ENCODE measurements around the gene SDCBP2. TPM values are rescaled to one million over a fixed set of nuclear protein-coding genes. Genes with fewer than 3 reads are reported as not detected.
A peak's percentile ranks its signal among the peaks of the same experiment; 100 is the strongest.

SDCBP2 gene
- total RNA-seq = 10.9 TPM
- long read RNA-seq, transcript SDCBP2-202 (9 exons, 1,519 nt) = major isoform, 11 of 25 reads
- long read RNA-seq, partial matches to known transcripts = 3 of 25 reads
- long read RNA-seq, other reads (novel, unspliced or antisense) = 8 of 25 reads

- peaks cover 65% of the 10 kb centered on the region for H3K4me1 ChIP-seq
- peak; percentile 53 for ATAC-seq
- TF ChIP-seq CTCF (IDR thresholded peaks at IDR 0.05) = no peak
Observed at GRCh38 chr20:1328680-1329330, at the start of gene SDCBP2. SDCBP2 (minus strand) TSS chr20:1329139; CDS start chr20:1320416, 8,723 bp downstream.

GRCh38 chr20:1378735-1379125 is 49.8 kb upstream of the SDCBP2 start:
- Histone ChIP-seq H3K36me3 (peaks cover 16% of the 10 kb centered on the region), H3K9me3 (no peaks in the 10 kb centered on the region), H3K4me1 (peaks cover 97% of the 10 kb centered on the region), H3K27ac (no peak overlapping the region), H3K4me3 (no peak overlapping the region), H3K27me3 (no peaks in the 10 kb centered on the region)
- intact Hi-C loops (cut with DNase I) = no loop called here
- DNase-seq = no peak
- no peak for ATAC-seq
- no peak for TF ChIP-seq CTCF (IDR thresholded peaks at IDR 0.05)

More at GRCh38 chr20:1328680-1329330, at the start of gene SDCBP2:
- Histone ChIP-seq H3K36me3 (peaks cover 5% of the 10 kb centered on the region), H3K9me3 (no peaks in the 10 kb centered on the region), H3K27ac (peak within 1 kb of the TSS; percentile 100), H3K4me3 (no peak within 1 kb of the TSS), H3K27me3 (no peaks in the 10 kb centered on the region)
- intact Hi-C loops (cut with DNase I) = no loop called here
- DNase-seq = peak; percentile 77

GRCh38 chr20:1377984-1378734 is 49.2 kb upstream of the SDCBP2 start:
- peaks cover 20% of the 10 kb centered on the region for H3K36me3 ChIP-seq
- H3K4me1 ChIP-seq = peaks cover 96% of the 10 kb centered on the region
- no peak overlapping the region for H3K27ac ChIP-seq
- no peak overlapping the region for H3K4me3 ChIP-seq
- TF ChIP-seq CTCF (IDR thresholded peaks at IDR 0.05) = no peak
- intact Hi-C loops (cut with DNase I) = no loop called here
- no peaks in the 10 kb centered on the region for H3K27me3 ChIP-seq
- ATAC-seq = no peak
- DNase-seq = no peak
- no peaks in the 10 kb centered on the region for H3K9me3 ChIP-seq

- Histone ChIP-seq H3K36me3 (peaks cover 25% of the 10 kb centered on the region), H3K4me1 (peaks cover 89% of the 10 kb centered on the region), H3K27ac (no peak overlapping the region), H3K9me3 (no peaks in the 10 kb centered on the region), H3K4me3 (no peak overlapping the region), H3K27me3 (no peaks in the 10 kb centered on the region)
- DNase-seq = no peak
- no peak for TF ChIP-seq CTCF (IDR thresholded peaks at IDR 0.05)
- ATAC-seq = no peak
- intact Hi-C loops (cut with DNase I) = no loop called here
Observed at GRCh38 chr20:1377341-1377871, 48.5 kb upstream of the SDCBP2 start.

GRCh38 chr20:1376408-1377270 is 47.7 kb upstream of the SDCBP2 start:
- H3K4me1 ChIP-seq = peaks cover 85% of the 10 kb centered on the region
- intact Hi-C loops (cut with DNase I) = no loop called here
- DNase-seq = no peak

More at GRCh38 chr20:1376408-1377270, 47.7 kb upstream of the SDCBP2 start:
- ATAC-seq = peak; percentile 66
- peaks cover 27% of the 10 kb centered on the region for H3K36me3 ChIP-seq
- no peaks in the 10 kb centered on the region for H3K27me3 ChIP-seq
- TF ChIP-seq CTCF (IDR thresholded peaks at IDR 0.05) = no peak
- H3K9me3 ChIP-seq = no peaks in the 10 kb centered on the region
- H3K27ac ChIP-seq = peak overlapping the region; percentile 12
- no peak overlapping the region for H3K4me3 ChIP-seq

Measured in upper lobe of right lung (tissue), 1 donor.